ENCODE data around the gene MGLL. TPM values are rescaled to one million over a fixed set of nuclear protein-coding genes. Genes with fewer than 3 reads are reported as not detected.

The MGLL gene
- total RNA-seq, 1 donor from 2014 or later: 9.4 TPM

DNA sequence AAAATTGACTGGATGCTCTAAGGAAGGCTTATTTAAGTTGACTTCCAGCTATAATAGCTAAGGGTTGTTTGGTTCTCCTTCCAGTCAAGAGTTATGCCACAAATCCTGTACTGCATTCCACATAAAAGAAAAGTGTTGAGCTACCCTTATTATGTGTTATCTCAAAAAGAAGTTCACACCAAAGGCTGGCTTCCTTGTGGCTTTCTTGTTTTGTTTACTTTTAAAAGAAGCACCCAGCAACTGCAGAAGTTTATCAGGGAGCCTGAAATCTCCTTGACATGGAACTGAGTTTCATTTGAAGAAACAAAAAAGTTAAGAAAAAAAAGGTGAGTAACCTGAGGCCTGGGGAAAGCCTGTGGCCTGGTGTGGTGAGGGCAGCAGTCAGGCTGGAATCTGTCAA is 10.2 kb downstream of the MGLL start:
- peaks cover 4% of the 10 kb centered on the region for H3K36me3 Mint-ChIP-seq

DNA sequence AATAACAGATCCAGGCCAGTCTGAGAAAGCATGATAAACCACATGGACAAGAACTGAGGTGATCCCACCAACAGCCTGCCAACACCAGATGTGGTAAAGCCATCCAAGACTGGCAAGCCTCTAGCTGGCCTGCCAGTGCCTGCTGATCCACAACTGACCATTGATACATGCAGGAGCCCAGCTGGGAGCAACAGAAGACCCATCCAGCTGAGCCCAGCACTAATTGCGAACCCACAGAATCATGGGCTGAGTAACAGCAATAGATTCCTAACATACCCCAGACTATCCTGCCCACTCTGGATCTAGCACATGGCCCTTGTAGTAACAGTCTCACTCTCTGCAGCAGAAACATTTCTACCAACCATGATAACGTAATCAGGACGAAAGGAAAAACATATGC is 10.6 kb downstream of the MGLL start:
- no peaks in the 10 kb centered on the region for H3K9me3 Mint-ChIP-seq
- H3K27ac Mint-ChIP-seq: no peak overlapping the region
- H3K4me3 Mint-ChIP-seq: no peak overlapping the region

More for the DNA sequence above, 10.2 kb downstream of the MGLL start:
- Mint-ChIP-seq H3K27me3 (no peaks in the 10 kb centered on the region), H3K9me3 (no peaks in the 10 kb centered on the region), H3K27ac (no peak overlapping the region), H3K4me3 (no peak overlapping the region), H3K4me1 (ENCODE audit: unreplicated experiment) (peaks cover 30% of the 10 kb centered on the region)
- TF ChIP-seq, protein P1, sequence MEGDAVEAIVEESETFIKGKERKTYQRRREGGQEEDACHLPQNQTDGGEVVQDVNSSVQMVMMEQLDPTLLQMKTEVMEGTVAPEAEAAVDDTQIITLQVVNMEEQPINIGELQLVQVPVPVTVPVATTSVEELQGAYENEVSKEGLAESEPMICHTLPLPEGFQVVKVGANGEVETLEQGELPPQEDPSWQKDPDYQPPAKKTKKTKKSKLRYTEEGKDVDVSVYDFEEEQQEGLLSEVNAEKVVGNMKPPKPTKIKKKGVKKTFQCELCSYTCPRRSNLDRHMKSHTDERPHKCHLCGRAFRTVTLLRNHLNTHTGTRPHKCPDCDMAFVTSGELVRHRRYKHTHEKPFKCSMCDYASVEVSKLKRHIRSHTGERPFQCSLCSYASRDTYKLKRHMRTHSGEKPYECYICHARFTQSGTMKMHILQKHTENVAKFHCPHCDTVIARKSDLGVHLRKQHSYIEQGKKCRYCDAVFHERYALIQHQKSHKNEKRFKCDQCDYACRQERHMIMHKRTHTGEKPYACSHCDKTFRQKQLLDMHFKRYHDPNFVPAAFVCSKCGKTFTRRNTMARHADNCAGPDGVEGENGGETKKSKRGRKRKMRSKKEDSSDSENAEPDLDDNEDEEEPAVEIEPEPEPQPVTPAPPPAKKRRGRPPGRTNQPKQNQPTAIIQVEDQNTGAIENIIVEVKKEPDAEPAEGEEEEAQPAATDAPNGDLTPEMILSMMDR (conservative IDR thresholded peaks at IDR 0.05): no peak
- no peak for DNase-seq (ENCODE audit: extremely low spot score, unreplicated experiment)

DNA sequence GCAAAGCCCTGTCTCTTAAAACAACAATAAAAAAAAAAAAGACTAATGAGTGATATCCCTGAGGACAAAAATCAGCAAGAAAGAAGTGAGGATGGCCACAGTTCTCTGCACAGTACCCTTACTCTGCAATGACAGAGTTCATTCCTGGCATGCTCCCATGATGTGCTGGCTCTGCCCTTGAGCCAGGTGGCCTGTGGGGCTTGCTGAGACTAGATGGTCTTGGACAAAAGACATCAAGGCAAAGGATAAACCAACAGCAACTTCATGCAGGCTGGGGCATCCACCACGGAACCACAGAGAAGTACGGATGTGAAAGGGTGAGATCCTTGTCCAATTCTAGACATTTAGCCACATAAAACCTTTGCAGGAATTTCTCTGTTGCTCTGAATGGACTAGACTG is 12.7 kb downstream of the MGLL start:
- Mint-ChIP-seq H3K36me3 (peaks cover 4% of the 10 kb centered on the region), H3K4me1 (ENCODE audit: unreplicated experiment) (peaks cover 16% of the 10 kb centered on the region), H3K9me3 (no peaks in the 10 kb centered on the region), H3K27ac (no peak overlapping the region), H3K4me3 (no peak overlapping the region), H3K27me3 (peaks cover 4% of the 10 kb centered on the region)
- TF ChIP-seq, protein P1 (conservative IDR thresholded peaks at IDR 0.05): no peak
- no peak for DNase-seq (ENCODE audit: extremely low spot score, unreplicated experiment)

More for the DNA sequence above, 10.6 kb downstream of the MGLL start:
- DNase-seq (ENCODE audit: extremely low spot score, unreplicated experiment): no peak
- peaks cover 30% of the 10 kb centered on the region for H3K4me1 Mint-ChIP-seq (ENCODE audit: unreplicated experiment)
- H3K27me3 Mint-ChIP-seq: no peaks in the 10 kb centered on the region
- peaks cover 4% of the 10 kb centered on the region for H3K36me3 Mint-ChIP-seq
- TF ChIP-seq, protein P1 (conservative IDR thresholded peaks at IDR 0.05): no peak

- TF ChIP-seq, protein P1 (conservative IDR thresholded peaks at IDR 0.05): no peak
- peaks cover 16% of the 10 kb centered on the region for H3K4me1 Mint-ChIP-seq (ENCODE audit: unreplicated experiment)
- H3K27me3 Mint-ChIP-seq: peaks cover 4% of the 10 kb centered on the region
- no peak overlapping the region for H3K4me3 Mint-ChIP-seq
- H3K36me3 Mint-ChIP-seq: peaks cover 4% of the 10 kb centered on the region
- no peak for DNase-seq (ENCODE audit: extremely low spot score, unreplicated experiment)
- H3K27ac Mint-ChIP-seq: no peak overlapping the region
- H3K9me3 Mint-ChIP-seq: no peaks in the 10 kb centered on the region
Observed at GRCh38 chr3:127809211-127809610, 13.1 kb downstream of the MGLL start.

DNA sequence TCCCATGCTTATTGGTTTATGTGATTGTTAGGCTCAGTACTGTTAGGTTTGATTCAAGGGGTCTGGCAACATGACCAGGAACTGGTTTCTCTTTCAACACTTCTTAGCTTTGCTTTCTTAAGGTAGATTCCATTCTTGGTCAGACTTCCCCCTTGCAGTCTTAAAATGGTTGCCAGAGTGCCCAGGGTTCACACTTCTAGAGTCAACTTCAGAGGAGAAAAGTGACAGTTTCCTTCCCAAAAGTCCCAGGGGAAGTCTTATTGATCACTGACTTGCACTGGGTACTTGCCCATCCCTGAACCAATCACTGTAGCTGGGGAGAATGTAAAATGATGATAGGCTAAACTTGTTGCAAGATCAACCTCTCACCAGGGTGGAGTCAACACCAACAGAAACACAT is 14.1 kb downstream of the MGLL start:
- TF ChIP-seq, protein P1 (conservative IDR thresholded peaks at IDR 0.05): no peak
- Mint-ChIP-seq H3K4me3 (no peak overlapping the region), H3K27ac (no peak overlapping the region)

More for the DNA sequence above, 14.1 kb downstream of the MGLL start:
- Mint-ChIP-seq H3K27me3 (peaks cover 4% of the 10 kb centered on the region), H3K36me3 (peaks cover 4% of the 10 kb centered on the region), H3K9me3 (no peaks in the 10 kb centered on the region), H3K4me1 (ENCODE audit: unreplicated experiment) (peaks cover 18% of the 10 kb centered on the region)
- no peak for DNase-seq (ENCODE audit: extremely low spot score, unreplicated experiment)
